ENCODE data around the gene RPP21. TPM values are rescaled to one million over a fixed set of nuclear protein-coding genes. Genes with fewer than 3 reads are reported as not detected.
A peak's percentile ranks its signal among the peaks of the same experiment; 100 is the strongest.

RPP21 gene
- total and polyA plus RNA-seq, 2 donors (not counting 1 experiment from before 2014, with no cell fraction given) = 16.7 to 30.2 TPM

DNA sequence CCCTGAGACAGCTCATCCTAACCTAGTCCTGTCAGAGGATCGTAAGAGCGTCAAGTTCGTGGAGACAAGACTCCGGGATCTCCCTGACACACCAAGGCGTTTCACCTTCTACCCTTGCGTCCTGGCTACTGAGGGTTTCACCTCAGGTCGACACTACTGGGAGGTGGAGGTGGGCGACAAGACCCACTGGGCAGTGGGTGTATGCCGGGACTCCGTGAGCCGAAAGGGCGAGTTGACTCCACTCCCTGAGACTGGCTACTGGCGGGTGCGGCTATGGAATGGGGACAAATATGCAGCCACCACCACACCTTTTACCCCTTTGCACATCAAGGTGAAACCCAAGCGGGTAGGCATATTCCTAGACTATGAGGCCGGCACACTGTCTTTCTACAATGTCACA is 3.2 kb upstream of the RPP21 start:
- Histone ChIP-seq H3K4me2 (ENCODE audit: extremely low read depth, insufficient read depth, low read length) (no peak overlapping the region), H3K79me2 (ENCODE audit: control insufficient read depth, insufficient read depth, low read length) (no peaks in the 10 kb centered on the region), H3K36me3 (ENCODE audit: control insufficient read depth, insufficient read depth, low read length) (peaks cover 7% of the 10 kb centered on the region), H3K9ac (ENCODE audit: insufficient read depth, low read length) (no peak overlapping the region), H3K4me1 (ENCODE audit: control insufficient read depth, extremely low read depth, insufficient read depth, low read length) (no peaks in the 10 kb centered on the region), H3K27me3 (ENCODE audit: control insufficient read depth, insufficient read depth, low read length) (no peaks in the 10 kb centered on the region), H3K27ac (ENCODE audit: insufficient read depth, low read length) (no peak overlapping the region), H2AFZ (ENCODE audit: low read length) (no peak overlapping the region), H3K4me3 (replicated peaks in 1 of 4; ENCODE audit: control extremely low read depth in 1 of 4, insufficient read depth in 1 of 4, low read depth in 3 of 4, low read length in 4 of 4) (no peak overlapping the region), H3K9me3 (ENCODE audit: control insufficient read depth, insufficient read depth, low read depth, low read length) (no peaks in the 10 kb centered on the region), H4K20me1 (ENCODE audit: control insufficient read depth, extremely low read depth, insufficient read depth, low read length) (no peaks in the 10 kb centered on the region)
- no peak for DNase-seq (ENCODE audit: low read depth in 2 of 2)
- TF ChIP-seq, protein P1, sequence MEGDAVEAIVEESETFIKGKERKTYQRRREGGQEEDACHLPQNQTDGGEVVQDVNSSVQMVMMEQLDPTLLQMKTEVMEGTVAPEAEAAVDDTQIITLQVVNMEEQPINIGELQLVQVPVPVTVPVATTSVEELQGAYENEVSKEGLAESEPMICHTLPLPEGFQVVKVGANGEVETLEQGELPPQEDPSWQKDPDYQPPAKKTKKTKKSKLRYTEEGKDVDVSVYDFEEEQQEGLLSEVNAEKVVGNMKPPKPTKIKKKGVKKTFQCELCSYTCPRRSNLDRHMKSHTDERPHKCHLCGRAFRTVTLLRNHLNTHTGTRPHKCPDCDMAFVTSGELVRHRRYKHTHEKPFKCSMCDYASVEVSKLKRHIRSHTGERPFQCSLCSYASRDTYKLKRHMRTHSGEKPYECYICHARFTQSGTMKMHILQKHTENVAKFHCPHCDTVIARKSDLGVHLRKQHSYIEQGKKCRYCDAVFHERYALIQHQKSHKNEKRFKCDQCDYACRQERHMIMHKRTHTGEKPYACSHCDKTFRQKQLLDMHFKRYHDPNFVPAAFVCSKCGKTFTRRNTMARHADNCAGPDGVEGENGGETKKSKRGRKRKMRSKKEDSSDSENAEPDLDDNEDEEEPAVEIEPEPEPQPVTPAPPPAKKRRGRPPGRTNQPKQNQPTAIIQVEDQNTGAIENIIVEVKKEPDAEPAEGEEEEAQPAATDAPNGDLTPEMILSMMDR (conservative IDR thresholded peaks at IDR 0.05 in 1 of 2, IDR thresholded peaks at IDR 0.05 in 1 of 2; ENCODE audit: low read depth in 1 of 2, low read length in 2 of 2) = no peak
- TF ChIP-seq EZH2 (IDR thresholded peaks at IDR 0.05; ENCODE audit: low read length, missing control alignments) = no peak

DNA sequence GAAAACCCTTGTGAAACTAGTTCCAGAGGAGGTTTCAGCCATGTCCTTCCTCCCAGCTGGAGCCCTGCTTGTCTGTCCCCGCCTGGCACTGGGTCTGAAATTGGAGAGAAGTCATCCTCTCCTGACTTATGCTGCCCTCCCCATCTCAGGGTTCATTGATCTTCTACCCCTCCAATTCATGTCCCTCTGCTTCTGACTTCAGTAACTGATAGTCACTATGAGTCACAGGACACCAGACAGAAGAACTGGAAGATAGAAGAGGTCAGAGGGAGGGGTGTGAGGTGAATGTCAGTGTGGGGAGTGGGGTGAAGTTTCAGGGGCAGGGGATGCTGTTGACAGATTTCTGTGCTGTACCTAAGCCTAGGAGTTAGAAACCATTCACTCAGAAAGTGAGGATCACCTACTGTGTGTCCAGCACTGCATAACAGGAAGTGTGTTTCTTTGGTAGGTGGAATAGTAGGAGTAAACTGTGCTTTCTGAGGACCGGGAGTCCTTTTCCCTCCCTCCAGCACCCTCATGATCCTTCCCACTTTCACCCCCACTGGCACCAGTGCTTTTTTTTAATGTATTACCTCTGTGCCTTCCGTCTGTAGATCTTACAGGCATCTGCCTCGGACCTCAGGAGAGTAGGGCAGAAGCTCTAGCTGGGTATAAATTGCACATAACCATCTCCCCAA is 627 bp upstream of the RPP21 start:
- H3K4me1 ChIP-seq (ENCODE audit: control insufficient read depth, extremely low read depth, insufficient read depth, low read length) = no peaks in the 10 kb centered on the region
- H2AFZ ChIP-seq (ENCODE audit: low read length) = peak overlapping the region; percentile 84
- peak overlapping the region in 1 of 4 experiments; percentile 33 for H3K4me3 ChIP-seq (replicated peaks in 1 of 4; ENCODE audit: control extremely low read depth in 1 of 4, insufficient read depth in 1 of 4, low read depth in 3 of 4, low read length in 4 of 4)
- no peaks in the 10 kb centered on the region for H3K79me2 ChIP-seq (ENCODE audit: control insufficient read depth, insufficient read depth, low read length)
- no peaks in the 10 kb centered on the region for H4K20me1 ChIP-seq (ENCODE audit: control insufficient read depth, extremely low read depth, insufficient read depth, low read length)
- DNase-seq (ENCODE audit: low read depth in 2 of 2) = no peak
- peak overlapping the region; percentile 58 for H3K4me2 ChIP-seq (ENCODE audit: extremely low read depth, insufficient read depth, low read length)
- no peak overlapping the region for H3K9ac ChIP-seq (ENCODE audit: insufficient read depth, low read length)
- H3K27me3 ChIP-seq (ENCODE audit: control insufficient read depth, insufficient read depth, low read length) = no peaks in the 10 kb centered on the region
- H3K36me3 ChIP-seq (ENCODE audit: control insufficient read depth, insufficient read depth, low read length) = peaks cover 7% of the 10 kb centered on the region
- no peak overlapping the region for H3K27ac ChIP-seq (ENCODE audit: insufficient read depth, low read length)
- TF ChIP-seq, protein P1 (conservative IDR thresholded peaks at IDR 0.05 in 1 of 2, IDR thresholded peaks at IDR 0.05 in 1 of 2; ENCODE audit: low read depth in 1 of 2, low read length in 2 of 2) = no peak
- TF ChIP-seq EZH2 (IDR thresholded peaks at IDR 0.05; ENCODE audit: low read length, missing control alignments) = no peak
- H3K9me3 ChIP-seq (ENCODE audit: control insufficient read depth, insufficient read depth, low read depth, low read length) = no peaks in the 10 kb centered on the region

DNA sequence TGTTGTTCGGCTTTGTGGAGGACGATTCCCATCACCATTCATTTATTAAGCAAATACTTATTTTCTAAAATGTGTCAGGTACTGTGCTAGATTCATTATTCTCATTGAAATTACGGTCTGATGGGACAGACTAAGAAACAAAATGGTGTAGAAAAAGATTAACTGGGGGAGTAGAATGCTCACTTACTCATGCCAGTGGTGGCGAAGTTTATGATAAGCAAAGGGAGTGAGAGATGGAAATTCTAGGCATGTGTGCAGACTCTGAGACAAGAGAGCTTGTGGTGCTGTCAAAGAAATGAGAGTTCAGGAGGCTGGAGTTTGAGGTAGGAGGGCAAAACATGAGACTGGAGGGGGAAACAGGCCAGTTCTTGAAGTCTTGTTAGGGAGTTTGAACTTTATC is 896 bp downstream of the RPP21 start:
- H3K27ac ChIP-seq (ENCODE audit: insufficient read depth, low read length) = no peak overlapping the region
- H3K4me2 ChIP-seq (ENCODE audit: extremely low read depth, insufficient read depth, low read length) = peak overlapping the region; percentile 92
- H3K36me3 ChIP-seq (ENCODE audit: control insufficient read depth, insufficient read depth, low read length) = peaks cover 7% of the 10 kb centered on the region
- no peaks in the 10 kb centered on the region for H3K9me3 ChIP-seq (ENCODE audit: control insufficient read depth, insufficient read depth, low read depth, low read length)
- peak overlapping the region; percentile 78 to 81 (median 80) for H3K4me3 ChIP-seq (replicated peaks in 1 of 4; ENCODE audit: control extremely low read depth in 1 of 4, insufficient read depth in 1 of 4, low read depth in 3 of 4, low read length in 4 of 4)
- DNase-seq (ENCODE audit: low read depth in 2 of 2) = no peak
- no peaks in the 10 kb centered on the region for H3K4me1 ChIP-seq (ENCODE audit: control insufficient read depth, extremely low read depth, insufficient read depth, low read length)
- no peaks in the 10 kb centered on the region for H3K79me2 ChIP-seq (ENCODE audit: control insufficient read depth, insufficient read depth, low read length)
- H3K27me3 ChIP-seq (ENCODE audit: control insufficient read depth, insufficient read depth, low read length) = no peaks in the 10 kb centered on the region
- H3K9ac ChIP-seq (ENCODE audit: insufficient read depth, low read length) = no peak overlapping the region
- no peak for TF ChIP-seq EZH2 (IDR thresholded peaks at IDR 0.05; ENCODE audit: low read length, missing control alignments)
- TF ChIP-seq, protein P1 (conservative IDR thresholded peaks at IDR 0.05 in 1 of 2, IDR thresholded peaks at IDR 0.05 in 1 of 2; ENCODE audit: low read depth in 1 of 2, low read length in 2 of 2) = no peak
- H4K20me1 ChIP-seq (ENCODE audit: control insufficient read depth, extremely low read depth, insufficient read depth, low read length) = no peaks in the 10 kb centered on the region
- no peak overlapping the region for H2AFZ ChIP-seq (ENCODE audit: low read length)

All from fibroblast of lung (primary cell).